Measurements from ENCODE around the gene MORN3.
"Not testable (repeated sequence)": the region's sequence is repeated elsewhere in the genome, so short reads cannot be mapped to it uniquely, and the experiment has no call there.

DNA sequence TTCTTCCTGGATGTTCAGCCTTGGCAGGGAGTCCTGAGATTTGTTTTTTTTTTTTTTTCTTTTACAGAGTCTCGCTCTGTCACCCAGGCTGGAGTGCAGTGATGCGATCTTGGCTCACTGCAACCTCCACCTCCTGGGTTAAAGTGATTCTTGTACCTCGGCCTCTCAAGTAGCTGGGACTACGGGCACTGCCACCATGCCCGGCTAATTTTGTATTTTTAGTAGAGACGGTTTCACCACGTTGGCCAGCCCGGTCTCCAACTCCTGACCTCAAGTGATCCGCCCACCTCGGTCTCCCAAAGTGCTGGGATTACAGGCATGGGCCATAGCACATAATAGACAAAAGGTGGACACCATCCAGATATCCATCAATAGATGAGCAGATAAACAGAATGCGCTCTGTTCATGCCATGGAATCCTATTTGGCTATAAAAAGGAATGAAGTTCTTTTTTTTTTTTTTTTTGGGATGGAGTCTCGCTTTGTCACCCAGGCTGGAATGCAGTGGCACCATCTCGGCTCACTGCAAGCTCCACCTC, 10.3 kb upstream of the MORN3 start:
- TF ChIP-seq, protein P1, sequence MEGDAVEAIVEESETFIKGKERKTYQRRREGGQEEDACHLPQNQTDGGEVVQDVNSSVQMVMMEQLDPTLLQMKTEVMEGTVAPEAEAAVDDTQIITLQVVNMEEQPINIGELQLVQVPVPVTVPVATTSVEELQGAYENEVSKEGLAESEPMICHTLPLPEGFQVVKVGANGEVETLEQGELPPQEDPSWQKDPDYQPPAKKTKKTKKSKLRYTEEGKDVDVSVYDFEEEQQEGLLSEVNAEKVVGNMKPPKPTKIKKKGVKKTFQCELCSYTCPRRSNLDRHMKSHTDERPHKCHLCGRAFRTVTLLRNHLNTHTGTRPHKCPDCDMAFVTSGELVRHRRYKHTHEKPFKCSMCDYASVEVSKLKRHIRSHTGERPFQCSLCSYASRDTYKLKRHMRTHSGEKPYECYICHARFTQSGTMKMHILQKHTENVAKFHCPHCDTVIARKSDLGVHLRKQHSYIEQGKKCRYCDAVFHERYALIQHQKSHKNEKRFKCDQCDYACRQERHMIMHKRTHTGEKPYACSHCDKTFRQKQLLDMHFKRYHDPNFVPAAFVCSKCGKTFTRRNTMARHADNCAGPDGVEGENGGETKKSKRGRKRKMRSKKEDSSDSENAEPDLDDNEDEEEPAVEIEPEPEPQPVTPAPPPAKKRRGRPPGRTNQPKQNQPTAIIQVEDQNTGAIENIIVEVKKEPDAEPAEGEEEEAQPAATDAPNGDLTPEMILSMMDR (IDR thresholded peaks at IDR 0.05): not testable (repeated sequence)
- not testable (repeated sequence) for TF ChIP-seq EZH2 (IDR thresholded peaks at IDR 0.05; ENCODE audit: borderline replicate concordance, insufficient read depth, low read depth, low read length, poor library complexity, severe bottlenecking)

All from B cell (primary cell).